Ectodermal cell (in vitro differentiated cells): ENCODE measurements around the gene PRRT3.
A peak's percentile ranks its signal among the peaks of the same experiment; 100 is the strongest.
"Not testable (repeated sequence)": the region's sequence is repeated elsewhere in the genome, so short reads cannot be mapped to it uniquely, and the experiment has no call there.

Experiments used
- H3K27ac ChIP-seq: 2 replicates; pipeline ENCODE4 v1.7.0; 2013; ENCODE audit warnings: mild to moderate bottlenecking, low read depth, low read length; ENCODE audit not compliant: insufficient read depth, poor library complexity, severe bottlenecking
- H3K27me3 ChIP-seq: 2 replicates; pipeline ENCODE4 v1.7.0; 2013; ENCODE audit warnings: mild to moderate bottlenecking, low read length; ENCODE audit not compliant: insufficient read depth, control insufficient read depth, poor library complexity, severe bottlenecking
- H3K36me3 ChIP-seq: one replicate; pipeline ENCODE4 v1.7.0; 2013; ENCODE audit warnings: low read length; ENCODE audit not compliant: control insufficient read depth, insufficient read depth
- H3K4me1 ChIP-seq: one replicate; pipeline ENCODE4 v1.7.0; 2013; ENCODE audit warnings: low read length; ENCODE audit not compliant: control insufficient read depth, insufficient read depth
- H3K4me3 ChIP-seq: 2 replicates; pipeline ENCODE4 v1.7.0; 2013; ENCODE audit warnings: low read depth, low read length, control low read depth; ENCODE audit not compliant: insufficient read depth
- H3K9me3 ChIP-seq: 2 replicates; pipeline ENCODE4 v1.7.0; 2013; ENCODE audit warnings: mild to moderate bottlenecking, low read length, moderate library complexity; ENCODE audit not compliant: control insufficient read depth
- WGBS, 2 experiments: methylation state at CpG; one replicate each; pipeline ENCODE4 v1.1.7; 2013; ENCODE audit warnings: missing lambda C conversion rate in 2 of 2; 5-methylcytosine and 5-hydroxymethylcytosine counted together

The PRRT3 gene

GRCh38 chr3:9898467-9899241 is 53.6 kb downstream of the PRRT3 start:
- Histone ChIP-seq H3K9me3 (no peaks in the 10 kb centered on the region), H3K4me1 (no peaks in the 10 kb centered on the region), H3K27ac (peak overlapping the region; percentile 26), H3K36me3 (peaks cover 2% of the 10 kb centered on the region), H3K27me3 (no peaks in the 10 kb centered on the region), H3K4me3 (no peak overlapping the region)
- 80 to 84% methylated on average over 8 of the region's 8 CpGs for WGBS, 2 experiments

- Histone ChIP-seq H3K27me3 (no peaks in the 10 kb centered on the region), H3K27ac (peak overlapping the region; percentile 26), H3K9me3 (no peaks in the 10 kb centered on the region), H3K36me3 (peaks cover 12% of the 10 kb centered on the region), H3K4me3 (no peak overlapping the region), H3K4me1 (no peaks in the 10 kb centered on the region)
- WGBS, 2 experiments = 82 to 86% methylated on average over 4 of the region's 4 CpGs
Observed at GRCh38 chr3:9897408-9898372, 54.5 kb downstream of the PRRT3 start.

- not testable (repeated sequence) for H3K4me3 ChIP-seq, H3K9me3 ChIP-seq, H3K27ac ChIP-seq, H3K4me1 ChIP-seq, H3K27me3 ChIP-seq
- peaks cover 18% of the 10 kb centered on the region for H3K36me3 ChIP-seq
- WGBS, 2 experiments = 97 to 99% methylated on average over 9 to 10 of the region's 10 CpGs
Observed at GRCh38 chr3:9896755-9897407, 55.3 kb downstream of the PRRT3 start.

- not testable (repeated sequence) for H3K4me1 ChIP-seq, H3K4me3 ChIP-seq, H3K27ac ChIP-seq, H3K9me3 ChIP-seq, H3K27me3 ChIP-seq
- peaks cover 18% of the 10 kb centered on the region for H3K36me3 ChIP-seq
- WGBS, 2 experiments = 93 to 95% methylated on average over 3 of the region's 3 CpGs
Observed at GRCh38 chr3:9895715-9896114, 56.5 kb downstream of the PRRT3 start.
